Measurements from ENCODE around the gene IQCH.

- TF ChIP-seq EZH2phosphoT487 (IDR thresholded peaks at IDR 0.05; ENCODE audit: insufficient read depth, low read depth) (no peak), EZH2 (IDR thresholded peaks at IDR 0.05; ENCODE audit: insufficient read depth, poor library complexity, severe bottlenecking) (no peak)
These were observed 165.6 kb downstream of the IQCH start for GRCh38 chr15:67420137-67420536.
